ENCODE data around the gene GOLGA2.

GOLGA2 gene

GRCh38 chr9:128275198-128276007 is at the start of gene GOLGA2:
Gene GOLGA2 (minus strand): TSS chr9:128276007. CDS start chr9:128275976, 31 bp downstream.
- DNase-seq, result peak; percentile 64

GRCh38 chr9:128324401-128324800 is 48.6 kb upstream of the GOLGA2 start:
- DNase-seq, result no peak

GRCh38 chr9:128323791-128324190 is 48.0 kb upstream of the GOLGA2 start:
- DNase-seq, result no peak

- no peak for DNase-seq
Measured at GRCh38 chr9:128323212-128323730, 47.5 kb upstream of the GOLGA2 start.

- peak; percentile 93 for DNase-seq
Measured at GRCh38 chr9:128322404-128323211, 46.8 kb upstream of the GOLGA2 start, which contains the start of the genes COQ4 and TRUB2. Gene COQ4 (plus strand): TSS chr9:128322839. CDS start chr9:128322859, 20 bp downstream. Gene TRUB2 (minus strand): TSS chr9:128322447. CDS start chr9:128322408, 39 bp downstream.

GRCh38 chr9:128321879-128322403 is 46.1 kb upstream of the GOLGA2 start:
- no peak for DNase-seq

GRCh38 chr9:128321343-128321742 is 45.5 kb upstream of the GOLGA2 start:
- DNase-seq, result no peak

- DNase-seq, result no peak
Measured at GRCh38 chr9:128317629-128318028, 41.8 kb upstream of the GOLGA2 start.

- DNase-seq, result no peak
Measured at GRCh38 chr9:128316421-128316820, 40.6 kb upstream of the GOLGA2 start.

- no peak for DNase-seq
Measured at GRCh38 chr9:128314697-128315096, 38.9 kb upstream of the GOLGA2 start.

- no peak for DNase-seq
Measured at GRCh38 chr9:128310461-128310860, 34.7 kb upstream of the GOLGA2 start.

GRCh38 chr9:128309551-128309950 is 33.7 kb upstream of the GOLGA2 start:
- DNase-seq, result no peak

- no peak for DNase-seq
Measured at GRCh38 chr9:128304971-128305288, 29.1 kb upstream of the GOLGA2 start.

GRCh38 chr9:128304136-128304970 is 28.5 kb upstream of the GOLGA2 start:
- no peak for DNase-seq

- DNase-seq, result no peak
Measured at GRCh38 chr9:128298535-128299482, 23.0 kb upstream of the GOLGA2 start.

- DNase-seq, result no peak
Measured at GRCh38 chr9:128297221-128297773, 21.5 kb upstream of the GOLGA2 start.

GRCh38 chr9:128296340-128297220 is 20.8 kb upstream of the GOLGA2 start:
- no peak for DNase-seq

GRCh38 chr9:128294142-128294541 is 18.3 kb upstream of the GOLGA2 start:
- no peak for DNase-seq

- no peak for DNase-seq
Measured at GRCh38 chr9:128293091-128293490, 17.3 kb upstream of the GOLGA2 start.

GRCh38 chr9:128292009-128292408 is 16.2 kb upstream of the GOLGA2 start:
- DNase-seq, result no peak
